Activated CD8-positive, alpha-beta memory T cell treated with anti-CD3 and anti-CD28 coated beads, Interleukin-2, amount 50 U/mL, for 24 hours (primary cell): ENCODE measurements around the gene PLXNA2.

Source experiments
- DNase-seq: peaks from one replicate; pipeline ENCODE4 v3.0.0-alpha.2; 2020; ENCODE audit errors: extremely low read depth

The PLXNA2 gene

GRCh38 chr1:208203848-208204609 is 40.2 kb downstream of the PLXNA2 start:
- DNase-seq = no peak

DNA sequence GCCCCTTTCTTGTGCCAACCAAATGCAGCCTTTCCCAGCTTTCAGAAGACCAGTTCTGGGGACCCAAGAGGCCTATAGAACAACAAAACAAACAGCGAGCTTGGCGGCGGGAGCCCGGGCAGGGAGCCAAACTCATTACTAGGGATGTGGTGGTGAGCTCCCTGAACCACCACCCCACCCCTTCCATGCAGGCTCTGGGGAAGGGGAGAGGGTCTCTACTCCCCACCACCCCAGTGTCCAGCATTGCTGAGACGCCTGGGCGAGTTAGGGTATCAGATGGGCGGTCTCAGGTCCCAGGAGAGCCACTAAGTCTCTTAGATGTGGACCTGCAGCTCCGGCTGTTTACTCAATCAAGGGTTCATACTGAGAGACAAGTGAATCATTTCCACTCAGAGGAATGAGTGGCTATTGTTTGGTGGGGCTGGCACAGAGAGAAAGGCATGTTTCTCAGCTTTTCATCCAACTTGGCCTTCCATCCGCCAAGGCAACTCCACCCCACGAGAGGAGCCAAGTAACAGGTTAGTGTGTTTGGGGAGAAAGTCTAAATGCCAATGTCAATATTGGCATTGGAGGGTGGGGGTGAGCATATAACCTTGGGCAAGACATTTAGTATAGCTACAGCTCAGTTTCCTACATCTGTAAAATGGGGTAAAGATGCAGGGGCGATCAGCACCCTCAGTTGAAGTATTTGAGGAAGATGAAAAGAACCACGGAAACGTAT is 40.9 kb downstream of the PLXNA2 start:
- DNase-seq = no peak

DNA sequence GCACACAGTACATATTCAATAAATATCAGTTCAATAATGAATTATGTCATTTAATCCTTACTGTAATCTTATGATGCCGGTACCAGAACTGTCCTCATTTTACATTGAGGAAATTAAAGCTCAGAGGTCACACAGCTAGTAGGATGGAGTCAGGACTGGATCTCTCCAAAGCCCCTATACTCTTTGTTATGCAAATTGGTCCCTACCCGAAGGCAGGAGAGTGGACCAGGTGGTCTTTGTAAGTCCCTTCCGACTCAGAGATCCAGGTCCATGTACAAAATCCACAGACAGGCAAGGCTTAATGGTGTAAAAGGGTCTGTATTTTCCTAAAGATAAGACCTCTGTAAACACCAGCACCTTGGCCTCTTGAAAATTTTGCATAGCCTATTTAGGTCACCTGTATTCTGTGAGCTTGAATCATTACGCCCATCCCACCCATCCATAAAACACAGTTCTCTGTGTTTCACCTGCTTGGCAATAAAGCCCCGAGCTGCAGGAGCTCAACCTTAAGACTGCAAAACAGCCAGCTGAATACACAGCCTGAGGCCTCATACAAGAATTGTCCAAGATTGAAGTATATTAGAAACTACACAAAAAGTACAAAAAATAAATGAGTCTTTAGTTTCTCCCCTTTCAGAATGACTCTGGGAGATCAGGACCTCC is 41.7 kb downstream of the PLXNA2 start:
- DNase-seq = no peak

DNA sequence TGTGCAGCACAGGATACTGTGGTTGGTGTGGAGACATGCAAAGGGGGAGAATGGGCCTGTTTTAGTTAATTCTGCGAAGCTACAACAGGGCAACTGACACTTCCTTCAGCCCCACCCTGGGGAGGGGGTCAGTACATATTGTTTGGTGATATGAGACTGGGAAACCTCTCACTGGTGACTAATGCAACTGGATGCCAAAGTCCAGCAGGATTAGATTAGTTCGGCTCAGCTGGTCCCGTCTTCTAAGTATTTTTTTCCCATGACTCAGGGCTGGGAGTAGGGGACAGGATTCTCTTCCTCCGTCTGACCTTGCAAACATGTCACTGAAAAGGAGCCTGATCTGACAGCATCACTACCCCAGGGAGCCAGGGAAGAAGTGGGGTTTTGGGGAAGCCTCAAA is 43.0 kb downstream of the PLXNA2 start:
- DNase-seq = no peak

- no peak for DNase-seq
Measured at GRCh38 chr1:208200116-208200515, 44.1 kb downstream of the PLXNA2 start.

- DNase-seq = no peak
Measured at GRCh38 chr1:208198236-208198635, 45.9 kb downstream of the PLXNA2 start.

DNA sequence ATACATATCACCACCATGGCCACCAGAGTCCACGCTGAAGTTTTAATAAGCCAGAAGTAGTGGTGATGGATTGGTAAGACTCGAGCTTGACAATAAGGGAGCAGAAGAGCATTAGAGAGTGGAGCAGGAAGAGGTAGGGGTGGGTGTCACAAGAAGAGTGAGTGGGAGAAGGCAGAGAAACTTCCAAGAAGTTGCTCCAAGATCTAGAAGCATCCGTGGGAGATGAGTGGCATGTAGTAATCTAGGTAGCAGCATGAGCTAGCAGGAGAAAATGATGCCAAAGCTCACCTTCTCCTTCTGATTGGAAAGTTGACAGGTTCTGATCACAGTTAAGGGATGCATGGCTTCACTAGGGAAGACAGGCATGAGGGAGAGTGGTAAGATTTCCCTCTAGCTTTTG is 49.2 kb downstream of the PLXNA2 start:
- DNase-seq = no peak

DNA sequence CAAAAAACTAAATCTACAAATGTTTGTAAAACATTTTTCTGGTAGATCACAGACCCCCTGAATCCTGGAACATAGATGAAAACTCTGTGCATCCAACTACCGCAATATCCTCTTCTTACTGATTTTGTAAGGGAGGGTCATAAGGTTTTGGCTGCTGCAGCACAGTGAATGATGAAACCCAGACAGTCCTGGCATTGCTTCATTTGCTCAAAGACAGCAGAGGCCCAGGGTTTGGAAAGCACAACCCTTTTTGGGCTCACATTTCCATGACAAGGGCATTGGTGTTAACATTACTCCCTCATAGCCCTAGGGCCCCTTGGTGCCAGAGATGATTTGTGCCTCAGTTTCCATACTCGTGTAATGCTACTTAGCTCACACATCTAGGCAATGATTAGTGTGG is 51.2 kb downstream of the PLXNA2 start:
- no peak for DNase-seq

GRCh38 chr1:208190784-208191183 is 53.4 kb downstream of the PLXNA2 start:
- DNase-seq = no peak

DNA sequence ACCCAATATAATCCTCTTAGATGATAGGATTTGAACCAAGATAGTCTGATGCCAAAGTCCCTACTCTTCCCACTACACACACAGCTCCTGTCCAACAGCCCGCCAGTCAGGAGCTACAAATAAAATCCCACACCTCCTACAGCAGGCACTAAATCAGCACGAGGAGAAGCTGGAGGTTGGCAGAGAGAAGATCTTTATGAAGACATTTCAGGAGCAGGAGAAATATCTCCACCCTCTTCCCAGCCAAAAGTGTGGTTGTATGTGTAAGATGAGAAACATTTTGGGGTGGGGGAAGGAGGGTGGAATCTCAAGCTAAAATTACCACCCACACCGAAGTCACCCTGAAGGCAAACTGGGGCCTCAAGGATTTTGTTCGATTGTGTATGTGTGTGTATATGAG is 54.5 kb downstream of the PLXNA2 start:
- no peak for DNase-seq

DNA sequence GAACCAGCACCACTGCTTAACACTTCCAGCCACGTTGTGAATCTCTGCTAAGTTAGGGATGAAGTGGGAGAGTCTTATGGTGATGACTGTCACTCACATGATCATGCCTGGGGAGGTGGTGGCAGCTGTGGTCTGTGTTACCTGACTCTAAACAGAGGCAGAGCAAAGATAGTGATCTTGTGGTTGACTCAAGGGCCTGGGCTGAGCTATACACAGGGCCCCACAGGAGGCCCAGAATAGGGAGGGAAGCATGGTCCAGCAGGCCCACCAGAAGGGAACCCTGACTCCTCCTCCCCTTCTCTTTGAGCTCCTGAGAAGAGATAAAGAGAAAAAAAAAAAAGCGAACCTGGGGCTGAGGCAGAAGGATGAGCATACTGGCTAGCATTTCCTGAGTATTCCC is 55.0 kb downstream of the PLXNA2 start:
- no peak for DNase-seq

DNA sequence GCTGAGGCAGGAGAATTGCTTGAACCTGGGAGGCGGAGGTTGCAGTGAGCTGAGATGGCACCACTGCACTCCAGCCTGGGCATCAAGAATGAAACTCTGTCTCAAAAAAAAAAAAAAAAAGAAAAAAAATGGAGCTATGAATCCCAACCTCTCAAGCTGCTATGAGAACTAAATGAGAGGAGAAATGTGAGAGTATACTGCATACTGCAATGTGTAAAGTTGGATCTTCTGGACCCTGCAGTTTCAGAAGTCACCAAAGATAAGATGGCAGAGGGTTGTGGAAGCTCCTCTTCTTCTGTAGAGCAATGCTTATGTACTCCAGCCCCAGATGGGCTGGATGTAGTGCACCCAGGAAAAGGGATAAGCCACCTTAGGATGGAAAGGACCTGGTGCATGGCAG is 55.6 kb downstream of the PLXNA2 start:
- no peak for DNase-seq

DNA sequence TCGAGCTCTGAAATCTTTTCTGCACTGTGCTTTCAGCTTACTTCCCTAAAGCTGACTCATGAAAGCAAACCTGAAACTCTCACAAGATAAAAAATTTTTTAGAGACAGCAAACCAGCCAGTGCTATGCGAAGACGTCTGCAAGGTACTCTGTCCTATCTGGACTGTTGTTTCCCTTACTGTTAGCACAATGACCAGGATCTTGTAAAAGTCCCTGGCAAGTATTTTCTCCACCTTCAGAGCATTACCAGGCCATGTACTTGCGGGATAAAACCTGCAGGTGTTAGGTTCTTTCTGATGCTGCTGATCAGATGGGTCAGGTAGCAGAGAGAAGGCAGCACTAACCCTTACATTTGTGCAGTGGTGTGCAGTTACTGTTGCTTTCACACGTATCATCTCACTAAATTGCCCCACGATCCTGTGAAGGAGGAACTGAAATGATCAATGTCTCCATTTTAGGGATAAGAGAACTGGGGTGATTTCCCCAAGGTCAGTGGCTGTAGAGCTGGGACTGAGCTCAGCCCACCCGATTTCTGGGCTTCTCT is 56.6 kb downstream of the PLXNA2 start:
- no peak for DNase-seq

DNA sequence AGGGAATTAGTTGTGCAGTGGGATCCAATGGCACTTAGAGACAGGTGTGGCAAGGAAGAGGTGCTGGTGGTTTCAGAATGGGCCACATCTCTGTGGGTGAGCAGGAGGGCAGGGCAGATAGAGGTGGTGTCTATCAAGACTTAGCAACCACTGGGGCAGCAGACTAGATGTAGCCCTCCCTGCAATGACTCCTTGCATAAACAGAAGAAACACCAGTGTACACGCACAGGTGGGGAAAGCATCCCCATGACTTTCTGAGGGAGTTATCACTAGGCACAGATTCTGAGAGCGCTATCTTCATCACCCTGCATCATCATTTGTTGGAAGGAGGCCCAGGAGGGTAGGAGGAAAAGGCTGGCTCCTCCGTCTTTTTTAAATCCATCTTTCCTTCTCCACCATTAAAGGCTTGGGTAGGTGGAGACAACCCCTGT is 58.4 kb downstream of the PLXNA2 start:
- no peak for DNase-seq

DNA sequence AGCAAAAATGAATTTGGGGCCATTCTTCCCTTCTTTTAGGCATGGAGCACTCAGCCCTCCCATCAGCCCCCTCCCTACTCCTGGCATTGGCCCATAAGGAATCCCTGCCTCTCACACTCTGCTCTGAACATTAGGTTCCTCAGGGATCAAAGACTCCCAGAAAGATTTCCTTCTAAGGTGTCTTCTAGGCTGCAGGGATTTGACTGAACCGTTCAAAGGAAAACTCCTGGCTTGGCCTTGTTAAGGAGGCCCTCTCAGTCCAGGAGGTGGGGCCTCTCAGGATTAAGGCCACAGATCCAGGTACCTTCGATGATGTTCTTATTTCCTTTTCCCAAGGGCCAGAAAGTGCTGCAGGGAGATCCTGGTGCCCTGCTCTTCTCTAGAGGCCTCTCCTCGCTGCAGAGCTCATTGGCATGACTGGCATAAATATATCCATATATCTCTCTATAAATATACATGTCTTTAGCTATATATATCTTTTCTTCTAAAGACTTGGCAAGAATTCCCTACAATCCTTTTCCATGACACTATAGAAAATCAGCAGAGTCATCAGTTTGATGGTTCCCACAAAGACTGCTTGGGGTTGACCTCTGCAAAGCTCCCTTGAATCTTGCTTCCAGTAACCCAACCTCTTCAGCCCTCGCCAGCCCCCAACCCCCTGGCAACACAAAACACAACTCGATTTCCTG is 59.1 kb downstream of the PLXNA2 start:
- no peak for DNase-seq

DNA sequence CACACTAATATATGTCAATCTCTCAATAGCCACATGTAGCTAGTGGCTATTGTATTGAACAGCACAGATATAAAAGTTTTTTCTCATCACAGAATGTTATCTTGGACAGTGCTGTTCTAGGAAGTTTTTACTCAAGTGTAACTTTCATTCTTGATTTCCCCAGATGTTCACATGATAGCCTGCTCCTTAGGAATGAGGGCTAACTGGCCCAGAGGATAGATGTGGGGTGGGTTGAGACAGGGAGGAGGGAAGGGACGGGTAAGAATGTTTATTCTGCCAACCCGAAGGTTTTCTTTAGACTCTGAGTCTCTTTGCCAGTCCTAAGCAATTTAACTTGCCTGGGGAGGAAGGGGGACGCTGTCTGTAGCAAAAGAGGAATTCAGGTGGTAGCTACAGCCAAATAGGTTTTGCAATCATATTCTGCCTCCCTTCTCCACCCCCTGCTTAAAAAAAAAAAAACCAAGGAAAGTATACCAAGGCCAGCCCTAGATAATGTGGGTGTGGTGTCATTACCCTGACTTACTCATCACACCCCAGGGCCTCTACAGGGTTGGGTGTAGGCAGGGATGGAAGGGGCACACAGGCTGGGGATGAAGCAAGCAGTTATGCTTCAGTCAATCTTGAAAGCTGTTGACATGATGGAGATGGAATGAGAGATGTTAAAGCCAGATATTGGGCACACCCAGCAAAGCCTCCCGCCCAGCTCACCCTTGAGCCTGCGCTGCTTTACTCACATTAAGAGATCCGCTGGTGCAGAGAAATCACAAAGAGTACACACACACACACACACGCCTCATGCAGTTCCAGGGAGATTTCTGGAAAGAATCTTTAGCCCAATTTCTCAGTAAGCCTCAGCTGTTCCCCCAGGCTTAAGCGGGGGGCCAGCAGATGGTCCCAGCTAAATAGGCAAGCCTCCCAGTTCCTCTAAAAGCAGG is 59.9 kb downstream of the PLXNA2 start:
- no peak for DNase-seq

DNA sequence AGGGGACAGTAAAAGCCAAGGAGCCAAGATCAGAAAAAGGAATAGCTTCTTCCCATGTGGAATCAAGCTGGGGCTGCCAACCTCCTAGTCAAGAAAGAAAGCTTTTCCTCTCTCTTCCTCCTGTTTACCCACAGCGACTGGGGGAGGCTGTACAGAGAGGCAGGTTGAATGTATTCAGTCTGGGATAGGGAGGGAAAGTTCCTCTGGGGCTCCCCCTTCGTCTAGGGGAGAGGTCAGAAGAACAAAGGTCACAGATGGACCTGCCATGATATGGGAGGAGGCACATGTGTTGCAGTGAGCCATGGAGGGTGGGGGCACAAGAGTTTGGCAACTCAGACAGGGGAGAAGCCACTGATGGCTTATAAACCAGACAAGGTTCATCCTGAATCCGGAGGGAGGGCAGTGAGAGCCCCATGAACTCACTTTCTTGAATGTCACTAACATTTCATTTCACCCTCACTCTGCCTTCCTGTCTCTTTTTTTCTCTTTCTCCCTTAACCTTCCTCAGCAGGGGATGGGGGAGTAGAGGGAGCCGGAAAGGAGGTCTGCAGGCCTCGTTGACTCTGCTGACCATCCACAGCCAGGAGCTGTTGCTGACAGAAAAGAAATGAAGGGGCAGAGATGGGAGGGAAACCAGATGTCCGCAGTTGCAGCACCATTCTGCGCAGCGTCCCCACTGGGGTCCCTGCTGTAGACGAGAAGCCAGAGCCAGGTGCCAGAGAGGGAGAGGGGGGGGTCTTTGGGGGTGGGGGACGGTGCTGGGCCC is 61.1 kb downstream of the PLXNA2 start:
- DNase-seq = no peak

GRCh38 chr1:208181364-208181763 is 62.8 kb downstream of the PLXNA2 start:
- no peak for DNase-seq

DNA sequence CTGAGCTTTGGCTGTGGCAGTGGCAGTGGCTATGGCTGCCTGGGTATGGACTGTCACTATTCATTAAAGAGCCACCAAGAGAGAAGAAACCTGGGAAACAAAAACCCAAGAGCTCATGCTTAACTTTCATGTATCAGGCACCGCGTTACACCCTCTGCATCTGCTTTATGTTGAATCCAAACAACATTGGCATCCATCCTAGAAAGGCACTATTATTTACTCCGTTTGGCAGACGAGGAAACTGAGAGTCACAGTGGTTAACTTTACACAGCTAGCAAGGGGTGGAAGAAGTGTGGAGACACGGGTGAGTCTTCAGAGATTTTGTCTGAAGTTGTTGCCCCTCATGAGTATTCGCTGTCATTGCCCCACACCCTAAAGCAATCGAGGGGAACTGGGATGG is 63.8 kb downstream of the PLXNA2 start:
- DNase-seq = no peak

DNA sequence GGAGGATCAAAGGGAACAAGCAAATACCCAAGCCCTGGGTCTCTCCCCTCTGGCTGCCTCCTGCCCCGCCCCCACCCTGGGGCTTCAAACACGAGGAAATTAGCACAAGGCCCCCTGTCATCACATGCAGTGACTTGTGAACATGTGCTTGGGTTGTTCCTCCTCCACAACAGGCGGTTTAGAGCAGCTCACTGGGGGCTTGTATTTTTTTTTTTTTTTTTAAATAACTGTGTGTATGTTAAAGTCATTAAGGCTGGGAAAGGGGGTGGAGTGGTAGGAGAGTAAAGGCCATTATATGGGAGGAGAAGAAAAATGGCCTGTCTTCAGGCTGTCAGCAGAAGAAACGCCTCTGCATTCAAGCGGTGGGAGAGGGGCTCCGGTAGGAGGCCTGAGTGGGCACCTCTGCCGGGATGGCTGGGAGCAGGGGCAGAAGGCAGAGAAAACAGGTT is 64.2 kb downstream of the PLXNA2 start:
- no peak for DNase-seq
